ENCODE data around the gene UACA. TPM values are rescaled to one million over a fixed set of nuclear protein-coding genes. Genes with fewer than 3 reads are reported as not detected.

Gene UACA
- total and polyA plus RNA-seq, 9 of the 15 experiments (the other 6 are each of a cell fraction or from before 2014, with no cell fraction given), result 0.06 to 0.33 (median 0.15) TPM; not detected in 5

- peaks cover 0 to 11% of the 10 kb centered on the region in 2 experiments; a peak in 2 of 5 replicates for H3K4me1 ChIP-seq (replicated peaks in 1 of 2; ENCODE audit: control insufficient read depth in 2 of 2, insufficient read depth in 2 of 2, low read length in 2 of 2)
- ChIA-PET POLR2A (no interaction called here), CTCF (ENCODE audit: low intra/inter-chr PET ratio) (no interaction called here)
- no TSS peak for BruUV-seq (replicated peaks)
- H3K4me2 ChIP-seq (ENCODE audit: insufficient read depth, low read length), result no peak overlapping the region
- 0% methylated on average over 3 of the region's 3 CpGs for WGBS (ENCODE audit: insufficient coverage, low coverage, missing lambda C conversion rate)
- no peaks in the 10 kb centered on the region for H3K9me1 ChIP-seq (ENCODE audit: control insufficient read depth, insufficient read depth, low read length)
- in situ Hi-C loops (cut with MboI) (no loop called here), intact Hi-C loops (cut with micrococcal nuclease) (no loop called here)
- FAIRE-seq (no peak), DNase-seq (ENCODE audit: extremely low read depth in 1 of 4, low spot score in 3 of 4) (no peak), ATAC-seq (no peak)
- no peaks in the 10 kb centered on the region for H4K20me1 ChIP-seq (replicated peaks; ENCODE audit: control insufficient read depth, insufficient read depth, low read length)
- no peak overlapping the region for H3K27ac ChIP-seq (ENCODE audit: extremely low read depth, low read depth, low read length)
- no peaks in the 10 kb centered on the region for H3K9me3 ChIP-seq (replicated peaks; ENCODE audit: control insufficient read depth, insufficient read depth, low read depth, low read length)
- H3K27me3 ChIP-seq (ENCODE audit: control insufficient read depth in 2 of 2, insufficient read depth in 2 of 2, low read length in 2 of 2), result no peaks in the 10 kb centered on the region; a peak in 2 of 5 replicates
- H3K4me3 ChIP-seq, result no peak overlapping the region
- H3K36me3 ChIP-seq (ENCODE audit: control insufficient read depth, insufficient read depth, low read length), result no peaks in the 10 kb centered on the region
- H2AFZ ChIP-seq (ENCODE audit: low read depth, low read length), result no peak overlapping the region
- no peaks in the 10 kb centered on the region for H3K79me2 ChIP-seq (ENCODE audit: control insufficient read depth, insufficient read depth, low read length)
- no peak for TF ChIP-seq SMARCA5 (IDR thresholded peaks at IDR 0.05)
- TF ChIP-seq ZNF165 (CRISPR knock-in tag; IDR thresholded peaks at IDR 0.05; ENCODE audit: borderline replicate concordance), result no peak
- no peak for TF ChIP-seq POLR3A (IDR thresholded peaks at IDR 0.05; ENCODE audit: borderline replicate concordance, extremely low read depth, insufficient read depth, insufficient read length)
- TF ChIP-seq ELK3 (CRISPR knock-in tag; IDR thresholded peaks at IDR 0.05), result no peak
- TF ChIP-seq FOXK2 (conservative IDR thresholded peaks at IDR 0.05 in 1 of 2, IDR thresholded peaks at IDR 0.05 in 1 of 2; ENCODE audit: low read depth in 2 of 2), result no peak
- TF ChIP-seq RBBP5 (IDR thresholded peaks at IDR 0.05; ENCODE audit: borderline replicate concordance, insufficient read depth, low read length, poor library complexity, severe bottlenecking), result no peak
- TF ChIP-seq ZNF408 (CRISPR knock-in tag; IDR thresholded peaks at IDR 0.05; ENCODE audit: low read depth), result no peak
- no peak for TF ChIP-seq JUN (IDR thresholded peaks at IDR 0.05; ENCODE audit: borderline replicate concordance, low read depth, low read length)
- no peak for TF ChIP-seq JUN (CRISPR knock-in tag; IDR thresholded peaks at IDR 0.05; ENCODE audit: borderline replicate concordance)
- no peak for TF ChIP-seq FOXP1 (CRISPR knock-in tag; IDR thresholded peaks at IDR 0.05)
- no peak for TF ChIP-seq CHD1 (IDR thresholded peaks at IDR 0.05; ENCODE audit: low read length)
- H3K9ac ChIP-seq (ENCODE audit: insufficient read depth in 1 of 2, low read depth in 2 of 2, low read length in 2 of 2), result no peak overlapping the region
Observed at GRCh38 chr15:70767667-70768066, 4.3 kb upstream of the UACA start.

Data from K562 (cell line).